NOMO-1 (cell line): ENCODE results near the gene SNCB.

ENCODE experiments used
- DNase-seq, 2 experiments: peaks; one replicate each; lab custom pipeline; 2025; ENCODE audit not compliant: unreplicated experiment in 2 of 2; lab: John Stamatoyannopoulos, UW

Gene SNCB

GRCh38 chr5:176646049-176646706, 15.8 kb upstream of the SNCB start:
- DNase-seq: no peak

- no peak for DNase-seq
These were observed 14.7 kb upstream of the SNCB start for GRCh38 chr5:176644878-176645670.

- DNase-seq: no peak
These were observed 14.0 kb upstream of the SNCB start for GRCh38 chr5:176644294-176644693.

- DNase-seq: no peak
These were observed 13.3 kb upstream of the SNCB start for GRCh38 chr5:176643491-176644219.

- DNase-seq: no peak
These were observed 12.5 kb upstream of the SNCB start for GRCh38 chr5:176642675-176643490.

GRCh38 chr5:176640616-176641015, 10.3 kb upstream of the SNCB start:
- DNase-seq: no peak

- DNase-seq: no peak
These were observed 9.6 kb upstream of the SNCB start for GRCh38 chr5:176639981-176640380.

- no peak for DNase-seq
These were observed 8.9 kb upstream of the SNCB start for GRCh38 chr5:176639208-176639607.

GRCh38 chr5:176638437-176638836, 8.1 kb upstream of the SNCB start:
- DNase-seq: no peak

- no peak for DNase-seq
These were observed 7.2 kb upstream of the SNCB start for GRCh38 chr5:176637556-176637955.

GRCh38 chr5:176636426-176636825, 6.1 kb upstream of the SNCB start:
- no peak for DNase-seq

GRCh38 chr5:176633598-176633997, 3.3 kb upstream of the SNCB start:
- DNase-seq: no peak

- no peak for DNase-seq
These were observed 2.4 kb upstream of the SNCB start for GRCh38 chr5:176632745-176633144.

- DNase-seq: no peak
These were observed 1.3 kb upstream of the SNCB start for GRCh38 chr5:176631383-176632200.

- no peak for DNase-seq
These were observed 418 bp upstream of the SNCB start for GRCh38 chr5:176630681-176631222.

- no peak for DNase-seq
These were observed 949 bp downstream of the SNCB start for GRCh38 chr5:176629317-176629852.

- DNase-seq: no peak
These were observed 1.7 kb downstream of the SNCB start for GRCh38 chr5:176628406-176629228.

GRCh38 chr5:176627582-176627981, 2.8 kb downstream of the SNCB start:
- DNase-seq: no peak

GRCh38 chr5:176626876-176627236, 3.5 kb downstream of the SNCB start:
- DNase-seq: no peak
